GM12878 (cell line): ENCODE measurements around the gene TGFB1. TPM values are rescaled to one million over a fixed set of nuclear protein-coding genes. Genes with fewer than 3 reads are reported as not detected.
A peak's percentile ranks its signal among the peaks of the same experiment; 100 is the strongest.

ENCODE experiments used
- ATAC-seq: fragments of 200-7000 bp; cut with Tn5 transposase; 3 replicates; pipeline ENCODE4 v1.9.1; 2020; ENCODE audit warnings: mild to moderate bottlenecking, moderate library complexity
- BruUV-seq: library from RNA; stranded (reverse); fragments of 400-500 nt; replicated peaks from 2 replicates; lab custom pipeline; 2021; lab: Mats Ljungman, UMichigan
- CTCF ChIA-PET: fragments of 300-600 bp; sonication (Branson Sonifier 250); formaldehyde crosslinking; extraction: SDS; loops from one replicate; lab custom pipeline; 2021; ENCODE audit warnings: inconsistent platforms; lab: Yijun Ruan, JAX
- POLR2A ChIA-PET: fragments of 350-600 bp; formaldehyde crosslinking; extraction: SDS; loops from one replicate; lab custom pipeline; 2021; ENCODE audit warnings: inconsistent platforms; lab: Charles Lee
- RAD21 ChIA-PET: fragments of 300-600 bp; sonication (Branson Sonifier 250); formaldehyde crosslinking; loops from one replicate; lab custom pipeline; 2023; ENCODE audit warnings: antibody characterized with exemption; ENCODE audit not compliant: unreplicated experiment; lab: Charles Lee
- SMC1A ChIA-PET: fragments of 300-600 bp; sonication (Branson Sonifier 250); formaldehyde crosslinking; loops from one replicate; lab custom pipeline; 2023; ENCODE audit not compliant: unreplicated experiment, uncharacterized antibody; lab: Charles Lee
- DNase-seq: peaks from one replicate; pipeline ENCODE4 v3.0.0-alpha.2; 2011; ENCODE audit warnings: low read depth, low spot score
- FAIRE-seq: peaks from 3 replicates; lab custom pipeline; 2011; peaks lifted over from hg19 to GRCh38; lab: Jason Lieb, UNC
- H2AFZ ChIP-seq: 2 replicates; pipeline ENCODE4 v1.6.0; 2011; ENCODE audit warnings: low read depth, low read length, control low read depth; ENCODE audit not compliant: control insufficient read depth
- H3K27ac ChIP-seq: 2 replicates; pipeline ENCODE4 v1.5.1; 2011; ENCODE audit warnings: control low read depth; ENCODE audit not compliant: control insufficient read depth, insufficient read depth
- H3K27me3 ChIP-seq, 2 experiments: replicated peaks in 1 of 2; 2 replicates each; pipeline versions ENCODE4 v1.6.0 to v1.6.1; 2011; ENCODE audit warnings: low read length in 1 of 2; ENCODE audit not compliant: control insufficient read depth in 2 of 2, insufficient read depth in 2 of 2
- H3K36me3 ChIP-seq, 2 experiments: 2 replicates each; pipeline ENCODE4 v1.5.1; 2011; ENCODE audit warnings: low read length in 1 of 2; ENCODE audit not compliant: control insufficient read depth in 2 of 2, insufficient read depth in 2 of 2
- H3K4me1 ChIP-seq: 2 replicates; pipeline ENCODE4 v1.6.1; 2011; ENCODE audit warnings: mild to moderate bottlenecking, low read length, moderate library complexity, mixed read lengths; ENCODE audit not compliant: control insufficient read depth, insufficient read depth
- H3K4me2 ChIP-seq: 2 replicates; pipeline ENCODE4 v1.6.0; 2011; ENCODE audit warnings: control low read depth; ENCODE audit not compliant: control insufficient read depth, insufficient read depth
- H3K4me3 ChIP-seq: fragments of 200-600 bp; sonication (generic); 2 replicates; pipeline ENCODE4 v1.5.1; 2016
- H3K79me2 ChIP-seq: 2 replicates; pipeline ENCODE4 v1.6.0; 2011; ENCODE audit warnings: low read length; ENCODE audit not compliant: control insufficient read depth, insufficient read depth
- H3K9ac ChIP-seq: 2 replicates; pipeline ENCODE4 v1.8.0; 2011; ENCODE audit warnings: low read length, control low read depth, mixed read lengths; ENCODE audit not compliant: control insufficient read depth, insufficient read depth
- H3K9me3 ChIP-seq: replicated peaks from 3 replicates; pipeline ENCODE4 v1.5.1; 2011; ENCODE audit warnings: mild to moderate bottlenecking, low read length; ENCODE audit not compliant: control insufficient read depth, insufficient read depth
- H4K20me1 ChIP-seq: 2 replicates; pipeline ENCODE4 v1.6.0; 2011; ENCODE audit not compliant: control insufficient read depth, insufficient read depth
- HSF1 ChIP-seq: fragments of 150-350 bp; IDR thresholded peaks from 2 replicates; pipeline ENCODE4 v1.6.1; 2014; ENCODE audit warnings: mild to moderate bottlenecking, low read depth, low read length
- MEF2A ChIP-seq: IDR thresholded peaks from 2 replicates; pipeline ENCODE4 v1.6.1; 2011; ENCODE audit warnings: low read depth, mild to moderate bottlenecking, low read length, moderate library complexity; ENCODE audit not compliant: insufficient read depth
- NKRF ChIP-seq: fragments of 450-650 bp; conservative IDR thresholded peaks from 2 replicates; pipeline ENCODE4 v1.6.1; 2017; ENCODE audit warnings: mild to moderate bottlenecking, moderate library complexity
- POLR2AphosphoS2 ChIP-seq: IDR thresholded peaks from 2 replicates; pipeline ENCODE4 v1.6.1; 2011; ENCODE audit warnings: low read depth, mild to moderate bottlenecking, low read length, improper control_type of control experiment, moderate library complexity
- RCOR1 ChIP-seq: conservative IDR thresholded peaks from 2 replicates; pipeline ENCODE4 v1.6.1; 2012; ENCODE audit warnings: low read depth, low read length, improper control_type of control experiment
- REST ChIP-seq: IDR thresholded peaks from 2 replicates; pipeline ENCODE4 v1.6.1; 2012; ENCODE audit warnings: mild to moderate bottlenecking, low read depth, low read length
- SP1 ChIP-seq: IDR thresholded peaks from one replicate; pipeline ENCODE4 v1.6.1; 2011; ENCODE audit warnings: low read depth, low read length
- SUZ12 ChIP-seq: fragments of 200-600 bp; sonication (generic); IDR thresholded peaks from one replicate; pipeline ENCODE4 v1.6.1; 2018; ENCODE audit warnings: antibody characterized with exemption, mild to moderate bottlenecking; ENCODE audit not compliant: unreplicated experiment
- ZNF24 ChIP-seq: fragments of 450-650 bp; IDR thresholded peaks from 2 replicates; pipeline ENCODE4 v1.6.1; 2017; ENCODE audit warnings: antibody characterized with exemption, mild to moderate bottlenecking
- WGBS: methylation state at CpG from one replicate; pipeline ENCODE4 v1.1.6; 2016; ENCODE audit warnings: low lambda C conversion rate; ENCODE audit not compliant: insufficient replicate concordance, insufficient coverage; ENCODE audit errors: missing lambda C conversion rate; 5-methylcytosine and 5-hydroxymethylcytosine counted together
- in situ Hi-C: fragments of 300-500 bp; cut with MboI; formaldehyde crosslinking; loops from 9 replicates; pipeline ENCODE4 v1.14.3; 2018; ENCODE audit warnings: mixed read lengths
- intact Hi-C: fragments of 100-400 bp; cut with micrococcal nuclease; formaldehyde crosslinking; loops from one replicate; pipeline ENCODE4 v1.14.2; 2022; ENCODE audit not compliant: unreplicated experiment
- polyA plus RNA-seq, 11 experiments: library from polyadenylated mRNA; depleted of rRNA in 4 of 11; unstranded in 6 of 11; stranded (reverse) in 5 of 11; fragments of >200 nt; fragmentation: Nextera tagmentation in 4 of 11; fragmentation: Illumina TruSeq in 1 of 11; extraction: Ambion mirVana in 4 of 11; extraction: Trizol in 1 of 11; gene quantifications; 1 replicate in 1 of 11; 2 replicates in 10 of 11; pipeline versions ENCODE4 v1.2.1 to v1.2.3, GENCODE V29; 2011 to 2016; ENCODE audit warnings: inconsistent platforms in 2 of 11, missing spikeins in 2 of 11, low read depth in 1 of 11
- total RNA-seq, 4 experiments: library from RNA; depleted of rRNA in 3 of 4; stranded (reverse); fragments of >200 nt in 3 of 4; fragmentation: Illumina TruSeq in 1 of 4; extraction: Trizol in 1 of 4; gene quantifications; 2 replicates each; pipeline versions ENCODE4 v1.2.1 to v1.2.3, GENCODE V29; 2013 to 2021
- TF ChIP-seq, protein P1 (sequence below), 3 experiments: IDR thresholded peaks in 2 of 3; conservative IDR thresholded peaks in 1 of 3; 2 replicates each; pipeline ENCODE4 v1.5.1; 2011; ENCODE audit warnings: low read depth in 3 of 3, low read length in 3 of 3, mild to moderate bottlenecking in 3 of 3, control low read depth in 2 of 3, moderate library complexity in 2 of 3, inconsistent platforms in 1 of 3, mixed read lengths in 1 of 3; ENCODE audit not compliant: control insufficient read depth in 2 of 3, insufficient read depth in 1 of 3; ENCODE audit errors: extremely low read depth in 1 of 3

Gene TGFB1
- total and polyA plus RNA-seq, 10 of the 15 experiments (the other 5 are each of a cell fraction or from before 2014, with no cell fraction given): 0.23 to 120 (median 10.9) TPM

DNA sequence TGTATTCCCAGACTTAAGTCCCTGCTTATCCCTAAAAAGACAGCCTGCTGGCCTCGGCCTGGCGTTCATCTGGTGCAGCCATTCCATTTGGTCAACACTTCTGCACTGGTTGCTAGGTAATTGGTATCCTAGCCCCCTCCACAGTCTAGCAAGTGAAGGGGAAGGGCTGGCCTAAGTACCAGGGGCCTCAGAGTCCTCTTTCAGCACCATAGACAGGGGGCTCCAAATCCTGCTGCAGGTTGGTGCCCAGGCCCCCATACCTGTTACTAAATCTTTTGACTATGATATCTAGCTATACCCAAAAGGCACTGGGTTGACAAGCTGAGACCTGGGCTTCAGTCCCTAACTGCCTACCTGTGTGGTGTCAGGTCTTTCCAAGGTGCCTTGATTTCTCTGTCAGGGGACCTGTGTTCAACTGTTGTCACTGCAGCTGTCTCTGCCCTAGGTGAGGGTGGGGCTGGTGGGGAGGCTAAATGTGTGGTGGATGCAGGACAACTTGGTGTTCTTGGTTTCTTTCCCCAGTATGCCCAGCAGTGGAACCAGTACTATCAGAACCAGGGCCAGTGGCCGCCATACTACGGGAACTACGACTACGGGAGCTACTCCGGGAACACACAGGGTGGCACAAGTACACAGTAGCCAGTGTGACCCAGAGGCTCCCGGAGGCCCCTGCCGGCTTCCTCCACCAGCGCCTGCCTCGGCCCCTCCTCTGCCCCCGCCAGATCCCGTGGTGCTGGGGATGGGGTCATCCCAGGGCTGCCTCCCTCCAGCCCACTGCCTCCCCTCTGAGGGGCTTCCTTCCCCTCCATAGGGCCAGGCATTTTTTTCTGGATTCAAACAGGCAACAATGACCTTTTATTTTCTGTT is 47.6 kb downstream of the TGFB1 start:
- H3K36me3 ChIP-seq: peaks cover 28 to 46% of the 10 kb centered on the region in 2 experiments
- no peak for TF ChIP-seq HSF1
- no peak for TF ChIP-seq SUZ12
- TF ChIP-seq REST: peak; percentile 67; the same call in 1 of the 2 replicates
- TF ChIP-seq NKRF: no peak
- TF ChIP-seq RCOR1: no peak
- peak; percentile 23; the same call in 1 of the 2 replicates for TF ChIP-seq POLR2AphosphoS2
- no peak for TF ChIP-seq ZNF24
- TF ChIP-seq, protein P1, sequence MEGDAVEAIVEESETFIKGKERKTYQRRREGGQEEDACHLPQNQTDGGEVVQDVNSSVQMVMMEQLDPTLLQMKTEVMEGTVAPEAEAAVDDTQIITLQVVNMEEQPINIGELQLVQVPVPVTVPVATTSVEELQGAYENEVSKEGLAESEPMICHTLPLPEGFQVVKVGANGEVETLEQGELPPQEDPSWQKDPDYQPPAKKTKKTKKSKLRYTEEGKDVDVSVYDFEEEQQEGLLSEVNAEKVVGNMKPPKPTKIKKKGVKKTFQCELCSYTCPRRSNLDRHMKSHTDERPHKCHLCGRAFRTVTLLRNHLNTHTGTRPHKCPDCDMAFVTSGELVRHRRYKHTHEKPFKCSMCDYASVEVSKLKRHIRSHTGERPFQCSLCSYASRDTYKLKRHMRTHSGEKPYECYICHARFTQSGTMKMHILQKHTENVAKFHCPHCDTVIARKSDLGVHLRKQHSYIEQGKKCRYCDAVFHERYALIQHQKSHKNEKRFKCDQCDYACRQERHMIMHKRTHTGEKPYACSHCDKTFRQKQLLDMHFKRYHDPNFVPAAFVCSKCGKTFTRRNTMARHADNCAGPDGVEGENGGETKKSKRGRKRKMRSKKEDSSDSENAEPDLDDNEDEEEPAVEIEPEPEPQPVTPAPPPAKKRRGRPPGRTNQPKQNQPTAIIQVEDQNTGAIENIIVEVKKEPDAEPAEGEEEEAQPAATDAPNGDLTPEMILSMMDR (IDR thresholded peaks at IDR 0.05 in 2 of 3, conservative IDR thresholded peaks at IDR 0.05 in 1 of 3; ENCODE audit: control insufficient read depth in 2 of 3, extremely low read depth in 1 of 3, insufficient read depth in 1 of 3, low read depth in 3 of 3, low read length in 3 of 3): no peak
- no peak for TF ChIP-seq MEF2A
- TF ChIP-seq SP1: no peak

More for the DNA sequence above, 47.6 kb downstream of the TGFB1 start:
- ChIA-PET POLR2A (interaction anchor here (1.0 kb wide), 1 partner anchor 42 kb away, joined by 3 read pairs; the partner anchor contains the start of gene HNRNPUL1), RAD21 (interaction anchor here (0.7 to 3.1 kb wide), 4 partner anchors 9 to 102 kb away, joined by 3 to 23 read pairs (median 4); no protein-coding TSS in a partner anchor), CTCF (interaction anchor here (0.8 to 7.2 kb wide), 2 partner anchors 42 to 133 kb away, joined by 3 to 84 read pairs; partner anchors contain the start of gene HNRNPUL1), SMC1A (interaction anchor here (0.8 to 4.0 kb wide), 5 partner anchors 9 to 101 kb away, joined by 3 to 36 read pairs (median 6); partner anchors contain the start of gene HNRNPUL1)
- WGBS: 95% methylated on average over 13 of the region's 13 CpGs
- intact Hi-C loops (no loop called here), in situ Hi-C loops (no loop called here)
- DNase-seq (no peak), FAIRE-seq (no peak), ATAC-seq (no peak)
- no peak overlapping the region for H3K4me2 ChIP-seq
- BruUV-seq: no TSS peak
- no peaks in the 10 kb centered on the region for H4K20me1 ChIP-seq
- no peak overlapping the region for H2AFZ ChIP-seq
- no peaks in the 10 kb centered on the region for H3K9me3 ChIP-seq
- H3K79me2 ChIP-seq: peaks cover 23% of the 10 kb centered on the region
- peak overlapping the region; percentile 16; the same call in 1 of the 2 replicates for H3K9ac ChIP-seq
- H3K4me3 ChIP-seq: no peak overlapping the region
- peak overlapping the region; percentile 97 for H3K27ac ChIP-seq
- H3K4me1 ChIP-seq: peaks cover 61% of the 10 kb centered on the region
- H3K27me3 ChIP-seq: no peaks in the 10 kb centered on the region
